Kidney (tissue), 14 donors: ENCODE data around the gene SPEN. TPM values are rescaled to one million over a fixed set of nuclear protein-coding genes. Genes with fewer than 3 reads are reported as not detected.

Experiments
- DNase-seq, 5 donors: peaks; one replicate each; pipeline ENCODE4 v3.0.0-alpha.2; 2013 to 2020
- FAIRE-seq: peaks from 2 replicates; lab custom pipeline; 2012; peaks lifted over from hg19 to GRCh38; lab: Jason Lieb, UNC
- H3K27ac ChIP-seq, 2 donors: one replicate each; pipeline ENCODE4 v1.7.0; 2013; ENCODE audit warnings: low read depth in 2 of 2, low read length in 2 of 2, inconsistent platforms in 1 of 2
- H3K27me3 ChIP-seq: one replicate; pipeline ENCODE4 v1.7.1; 2013; ENCODE audit warnings: low read length, inconsistent platforms; ENCODE audit not compliant: control insufficient read depth, insufficient read depth
- H3K36me3 ChIP-seq, 3 donors: one replicate each; pipeline versions ENCODE4 v1.7.0 to v1.7.1; 2013; ENCODE audit warnings: low read length in 3 of 3, control low read depth in 1 of 3, inconsistent platforms in 1 of 3; ENCODE audit not compliant: insufficient read depth in 3 of 3, control insufficient read depth in 2 of 3
- H3K4me1 ChIP-seq, 3 donors: one replicate each; pipeline versions ENCODE4 v1.7.0 to v1.7.1; 2013; ENCODE audit warnings: low read length in 3 of 3, inconsistent platforms in 1 of 3, low read depth in 1 of 3; ENCODE audit not compliant: control insufficient read depth in 2 of 3, insufficient read depth in 2 of 3
- H3K4me3 ChIP-seq, 3 donors: one replicate each; pipeline versions ENCODE4 v1.7.0 to v1.8.1; 2013; ENCODE audit warnings: low read length in 3 of 3, control low read depth in 1 of 3, inconsistent platforms in 1 of 3
- H3K9ac ChIP-seq, 3 donors: one replicate each; pipeline versions ENCODE4 v1.7.0 to v1.7.1; 2013; ENCODE audit warnings: low read length in 3 of 3, control low read depth in 1 of 3, inconsistent platforms in 1 of 3
- H3K9me3 ChIP-seq, 3 donors: one replicate each; pipeline versions ENCODE4 v1.7.0 to v1.7.1; 2013; ENCODE audit warnings: low read length in 3 of 3, control low read depth in 1 of 3, inconsistent platforms in 1 of 3; ENCODE audit not compliant: control insufficient read depth in 2 of 3, insufficient read depth in 1 of 3
- CTCF ChIP-seq: IDR thresholded peaks from 3 replicates; pipeline ENCODE4 v1.5.1; 2012; ENCODE audit warnings: mild to moderate bottlenecking, moderate library complexity, borderline replicate concordance; ENCODE audit not compliant: insufficient read depth; ENCODE audit errors: extremely low read depth
- intact Hi-C: fragments of 100-400 bp; cut with DNase I; formaldehyde crosslinking; loops from one replicate; pipeline ENCODE4 v1.11.1; 2022
- polyA plus RNA-seq: library from polyadenylated mRNA; stranded (reverse); fragments of 350-450 nt; fragmentation: Illumina TruSeq; extraction: RNeasy Lipid Tissue Mini Kit (QIAGEN cat#74804); gene quantifications from one replicate; pipeline ENCODE4 v1.2.3, GENCODE V29; 2014; ENCODE audit warnings: low read depth, low replicate concordance; ENCODE audit not compliant: insufficient read depth
- total RNA-seq: library from RNA; stranded (reverse); fragmentation: NEBNext Ultra II Directional; extraction: Animal tissue kit (Norgen Biotek cat#: 25700); gene quantifications from one replicate; pipeline ENCODE4 v1.2.1, GENCODE V29; 2021
- donor health status: control.
- donor health status: control.
- donor health status: control.
- donor health status: control.
- donor health status: control.
- donor health status: DM: yes; HTN: yes; CAD: no.
- donor health status: Normal renal cell carcinoma (clear cell type).

SPEN gene
- total and polyA plus RNA-seq, 2 donors from 2014 or later: 9.4 to 70.7 TPM

DNA sequence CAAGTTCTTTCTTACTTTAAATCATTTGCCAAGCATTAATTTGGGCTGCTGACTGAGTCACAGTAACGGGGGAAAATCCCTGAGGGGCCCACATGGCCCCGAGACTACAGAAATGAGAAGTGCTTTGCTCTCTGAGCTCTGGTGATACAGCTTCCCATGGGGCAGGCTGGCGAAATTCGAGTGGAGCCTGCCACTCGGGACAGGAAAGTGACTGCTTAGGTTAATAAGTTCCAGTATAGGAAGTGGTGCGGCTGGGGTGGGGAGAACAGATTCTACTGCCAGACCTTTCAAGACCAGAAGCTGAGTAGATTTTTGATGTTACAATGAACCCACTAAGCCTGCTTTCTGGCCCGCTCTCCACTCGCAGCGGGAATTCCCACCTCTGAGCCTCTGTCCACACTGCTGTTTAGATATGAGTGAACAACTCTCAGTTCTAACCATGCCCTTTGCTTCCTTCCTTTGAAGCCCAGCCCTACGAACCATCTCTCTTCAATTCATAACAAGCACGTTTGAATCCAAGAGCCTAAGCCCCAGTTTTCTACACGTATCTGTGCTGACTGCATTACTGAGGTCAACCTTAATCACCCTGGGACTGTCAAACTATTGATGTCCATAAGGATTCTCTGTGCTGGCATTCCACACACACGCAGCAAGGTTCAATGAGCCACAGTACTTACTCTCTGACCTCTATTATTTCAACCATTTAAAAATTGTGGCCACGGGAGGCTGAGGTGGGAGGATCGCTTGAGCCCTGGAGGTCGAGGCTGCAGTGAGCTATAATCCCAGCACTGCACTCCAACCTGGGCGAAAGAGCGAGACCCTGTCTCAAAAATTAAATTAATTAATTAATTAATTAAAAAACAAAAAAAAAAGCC, 118.8 kb downstream of the SPEN start:
- peak in 1 of 5 donors; percentile 66 for DNase-seq
- Histone ChIP-seq H3K4me1 (peaks cover 0 to 7% (median 2%) of the 10 kb centered on the region in 3 donors), H3K9me3 (no peaks in the 10 kb centered on the region), H3K9ac (peak overlapping the region in 1 of 3 donors; percentile 36), H3K27me3 (no peaks in the 10 kb centered on the region), H3K4me3 (peak overlapping the region in 1 of 3 donors; percentile 29), H3K27ac (peak overlapping the region; percentile 49 to 55), H3K36me3 (peaks cover 0 to 4% (median 0%) of the 10 kb centered on the region in 3 donors)
- no peak for FAIRE-seq
- intact Hi-C loops: no loop called here
- TF ChIP-seq CTCF: no peak

DNA sequence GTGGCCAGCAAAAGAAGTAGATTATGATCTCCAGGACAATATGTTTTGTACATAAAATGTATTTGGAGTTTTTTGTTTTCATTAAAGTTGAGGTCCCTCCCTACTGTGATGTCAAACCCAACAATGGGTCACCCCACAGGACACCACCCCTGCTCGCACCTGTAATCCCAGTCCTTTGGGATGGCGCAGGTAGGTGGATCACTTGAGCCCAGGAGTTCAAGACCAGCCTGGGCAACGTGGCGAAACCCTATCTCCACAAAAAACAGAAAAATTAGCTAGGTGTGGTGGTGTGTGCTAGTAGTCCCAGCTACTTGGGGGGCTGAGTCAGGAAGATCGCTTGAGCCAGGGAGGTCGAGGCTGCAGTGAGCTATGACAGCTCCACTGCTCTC, 119.4 kb downstream of the SPEN start:
- H3K36me3 ChIP-seq: peaks cover 0 to 5% (median 0%) of the 10 kb centered on the region in 3 donors
- no peak overlapping the region for H3K4me3 ChIP-seq
- intact Hi-C loops: no loop called here
- no peak for DNase-seq
- FAIRE-seq: no peak
- H3K9me3 ChIP-seq: no peaks in the 10 kb centered on the region
- TF ChIP-seq CTCF: no peak
- no peaks in the 10 kb centered on the region for H3K27me3 ChIP-seq
- no peak overlapping the region for H3K27ac ChIP-seq
- H3K9ac ChIP-seq: no peak overlapping the region
- H3K4me1 ChIP-seq: peaks cover 0 to 7% (median 2%) of the 10 kb centered on the region in 3 donors

- H3K27me3 ChIP-seq: no peaks in the 10 kb centered on the region
- no peak for FAIRE-seq
- H3K9me3 ChIP-seq: no peaks in the 10 kb centered on the region
Measured at GRCh38 chr1:15968172-15968571, 120.7 kb downstream of the SPEN start.

More at GRCh38 chr1:15968172-15968571, 120.7 kb downstream of the SPEN start:
- Histone ChIP-seq H3K4me1 (peaks cover 0 to 7% (median 2%) of the 10 kb centered on the region in 3 donors), H3K27ac (no peak overlapping the region), H3K4me3 (no peak overlapping the region), H3K9ac (no peak overlapping the region), H3K36me3 (peaks cover 0 to 12% (median 3%) of the 10 kb centered on the region in 3 donors)
- DNase-seq: no peak
- TF ChIP-seq CTCF: no peak
- intact Hi-C loops: no loop called here
